ENCODE measurements around the gene ISCA1.

DNA sequence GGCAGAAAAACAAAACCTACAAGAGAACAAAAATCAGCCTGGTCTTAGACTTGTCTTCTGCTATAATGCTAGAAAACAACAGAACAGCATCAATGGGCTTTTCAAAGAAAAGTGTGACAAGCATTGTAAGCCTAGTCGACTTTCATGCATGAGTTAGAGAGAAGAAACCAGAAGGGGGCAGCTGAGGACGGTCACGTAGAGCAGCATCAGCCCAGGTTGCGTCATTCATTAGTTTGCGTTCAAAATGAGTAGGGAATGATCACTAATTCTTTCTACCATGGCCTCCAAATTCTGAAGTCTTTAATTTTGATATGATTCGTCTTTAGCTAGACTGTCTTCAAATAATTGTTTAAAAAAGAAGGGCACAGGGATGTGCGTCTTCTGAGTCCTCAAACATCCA is 4.7 kb upstream of the ISCA1 start:
- TF ChIP-seq POLR2AphosphoS5 (IDR thresholded peaks at IDR 0.05; ENCODE audit: low read depth, low read length) = no peak
- TF ChIP-seq POLR2A (IDR thresholded peaks at IDR 0.05; ENCODE audit: low read depth, low read length) = no peak
- no peak for TF ChIP-seq TAF1 (IDR thresholded peaks at IDR 0.05; ENCODE audit: low read depth, low read length)
- no peak for TF ChIP-seq POU2F2 (IDR thresholded peaks at IDR 0.05; ENCODE audit: low read depth, low read length)
